H1 (cell line): ENCODE results near the gene RANBP9. TPM values are rescaled to one million over a fixed set of nuclear protein-coding genes. Genes with fewer than 3 reads are reported as not detected.

Source experiments
- CTCF ChIA-PET: fragments of 300-600 bp; sonication (Branson Sonifier 250); formaldehyde crosslinking; loops from one replicate; lab custom pipeline; 2021; ENCODE audit not compliant: partially characterized antibody; lab: Charles Lee
- POLR2A ChIA-PET: fragments of 300-600 bp; sonication (Branson Sonifier 250); formaldehyde crosslinking; loops from one replicate; lab custom pipeline; 2021; ENCODE audit warnings: inconsistent platforms; ENCODE audit not compliant: partially characterized antibody; lab: Charles Lee
- DNase-seq, 2 experiments: peaks; one replicate each; pipeline versions ENCODE4 v3.0.0 to v3.0.0-alpha.2; 2010 to 2022; ENCODE audit warnings: low spot score in 2 of 2, low read depth in 1 of 2, mixed read lengths in 1 of 2
- FAIRE-seq: peaks from 2 replicates; lab custom pipeline; 2011; peaks lifted over from hg19 to GRCh38; lab: Jason Lieb, UNC
- H2AFZ ChIP-seq: 2 replicates; pipeline ENCODE4 v1.8.1; 2012; ENCODE audit warnings: low read length, inconsistent platforms
- H2AK5ac ChIP-seq: 2 replicates; pipeline ENCODE4 v1.6.1; 2013; ENCODE audit warnings: low read depth, low read length
- H2BK120ac ChIP-seq: replicated peaks from 2 replicates; pipeline ENCODE3; 2013; ENCODE audit warnings: low read depth, low read length, inconsistent platforms
- H2BK12ac ChIP-seq: 2 replicates; pipeline ENCODE4 v1.6.1; 2013; ENCODE audit warnings: low read depth, low read length
- H2BK15ac ChIP-seq: 2 replicates; pipeline ENCODE4 v1.6.1; 2013; ENCODE audit warnings: low read length
- H2BK20ac ChIP-seq: 2 replicates; pipeline ENCODE4 v1.6.1; 2013; ENCODE audit warnings: low read length
- H2BK5ac ChIP-seq: 2 replicates; pipeline ENCODE4 v1.6.1; 2013; ENCODE audit warnings: low read depth, low read length
- H3K14ac ChIP-seq: 2 replicates; pipeline ENCODE4 v1.6.1; 2013; ENCODE audit warnings: inconsistent platforms; ENCODE audit not compliant: insufficient read length
- H3K18ac ChIP-seq: 2 replicates; pipeline ENCODE4 v1.6.1; 2013; ENCODE audit warnings: low read length; ENCODE audit errors: extremely low read depth
- H3K23ac ChIP-seq: 2 replicates; pipeline ENCODE4 v1.6.1; 2013; ENCODE audit warnings: inconsistent platforms; ENCODE audit not compliant: insufficient read length
- H3K23me2 ChIP-seq: 2 replicates; pipeline ENCODE4 v1.6.1; 2013; ENCODE audit warnings: low read depth, low read length
- H3K27ac ChIP-seq: 2 replicates; pipeline ENCODE4 v1.6.1; 2011; ENCODE audit warnings: low read depth, low read length, inconsistent platforms
- H3K27me3 ChIP-seq, 4 experiments: replicated peaks in 1 of 4; 1 replicate in 1 of 4; 2 replicates in 3 of 4; pipeline versions ENCODE4 v1.6.1 to v1.8.1; 2011 to 2013; ENCODE audit warnings: low read length in 3 of 4, mild to moderate bottlenecking in 3 of 4, inconsistent platforms in 2 of 4, mixed read lengths in 2 of 4, moderate library complexity in 1 of 4; ENCODE audit not compliant: control insufficient read depth in 3 of 4, insufficient read depth in 3 of 4; ENCODE audit errors: extremely low read depth in 1 of 4
- H3K36me3 ChIP-seq, 4 experiments: 2 replicates each; pipeline versions ENCODE4 v1.6.1 to v1.8.1; 2011 to 2013; ENCODE audit warnings: mild to moderate bottlenecking in 4 of 4, low read length in 3 of 4, moderate library complexity in 2 of 4, control low read depth in 1 of 4, inconsistent platforms in 1 of 4; ENCODE audit not compliant: insufficient read depth in 4 of 4, control insufficient read depth in 2 of 4
- H3K4ac ChIP-seq: replicated peaks from 2 replicates; pipeline ENCODE3; 2013; ENCODE audit warnings: low read length, low read depth, mixed read lengths, inconsistent platforms; ENCODE audit not compliant: insufficient read length
- H3K4me1 ChIP-seq, 4 experiments: replicated peaks in 1 of 4; 1 replicate in 1 of 4; 2 replicates in 3 of 4; pipeline versions ENCODE4 v1.6.1 to v1.8.1; 2011 to 2013; ENCODE audit warnings: low read length in 3 of 4, inconsistent platforms in 2 of 4, mixed read lengths in 1 of 4; ENCODE audit not compliant: insufficient read depth in 4 of 4, control insufficient read depth in 3 of 4
- H3K4me2 ChIP-seq, 2 experiments: 2 replicates each; pipeline versions ENCODE4 v1.6.1 to v1.8.1; 2011 to 2013; ENCODE audit warnings: low read depth in 2 of 2, low read length in 2 of 2, control low read depth in 1 of 2, inconsistent platforms in 1 of 2, mild to moderate bottlenecking in 1 of 2; ENCODE audit not compliant: insufficient read depth in 1 of 2
- H3K4me3 ChIP-seq, 4 experiments: fragments of 200-600, 300-600 bp in 1 of 4; sonication (generic), shearing (Covaris generic), sonication (Bioruptor Twin) in 1 of 4; 2 replicates each; pipeline versions ENCODE4 v1.5.1 to v1.8.1; 2011 to 2016; ENCODE audit warnings: low read length in 4 of 4, low read depth in 3 of 4, control low read depth in 2 of 4, inconsistent platforms in 2 of 4, mild to moderate bottlenecking in 2 of 4, mixed read lengths in 1 of 4, moderate library complexity in 1 of 4; ENCODE audit not compliant: insufficient read depth in 2 of 4; ENCODE audit errors: extremely low read depth in 1 of 4
- H3K56ac ChIP-seq: replicated peaks from 2 replicates; pipeline ENCODE3; 2013; ENCODE audit warnings: low read depth, mild to moderate bottlenecking, mixed read lengths, low read length, inconsistent platforms; ENCODE audit not compliant: insufficient read length
- H3K79me1 ChIP-seq: 2 replicates; pipeline ENCODE4 v1.6.1; 2013; ENCODE audit warnings: low read depth, low read length, control low read depth
- H3K79me2 ChIP-seq, 2 experiments: 2 replicates each; pipeline versions ENCODE4 v1.6.1 to v1.8.1; 2012 to 2013; ENCODE audit warnings: low read length in 2 of 2, mild to moderate bottlenecking in 2 of 2, inconsistent platforms in 1 of 2; ENCODE audit not compliant: insufficient read depth in 2 of 2, control insufficient read depth in 1 of 2
- H3K9ac ChIP-seq, 4 experiments: replicated peaks in 1 of 4; 1 replicate in 1 of 4; 2 replicates in 3 of 4; pipeline versions ENCODE4 v1.6.1 to v1.8.1; 2011 to 2013; ENCODE audit warnings: low read depth in 3 of 4, low read length in 3 of 4, control low read depth in 2 of 4, mild to moderate bottlenecking in 2 of 4, moderate library complexity in 2 of 4, inconsistent platforms in 1 of 4; ENCODE audit errors: extremely low read depth in 1 of 4
- H3K9me3 ChIP-seq, 2 experiments: 2 replicates each; pipeline versions ENCODE4 v1.6.1 to v1.8.1; 2012 to 2013; ENCODE audit warnings: mild to moderate bottlenecking in 2 of 2, moderate library complexity in 2 of 2, control low read depth in 1 of 2, inconsistent platforms in 1 of 2, low read depth in 1 of 2, low read length in 1 of 2, mixed read lengths in 1 of 2; ENCODE audit not compliant: insufficient read depth in 2 of 2
- H4K20me1 ChIP-seq, 2 experiments: replicated peaks in 1 of 2; 2 replicates each; pipeline versions ENCODE3 to v1.8.1; 2011 to 2013; ENCODE audit warnings: inconsistent platforms in 2 of 2, low read length in 2 of 2, mild to moderate bottlenecking in 1 of 2; ENCODE audit not compliant: insufficient read depth in 2 of 2, control insufficient read depth in 1 of 2
- H4K5ac ChIP-seq: 2 replicates; pipeline ENCODE4 v1.6.1; 2013; ENCODE audit warnings: low read length, low read depth, mixed read lengths, inconsistent platforms; ENCODE audit not compliant: insufficient read length
- H4K8ac ChIP-seq: 2 replicates; pipeline ENCODE4 v1.8.0; 2013; ENCODE audit warnings: mild to moderate bottlenecking, moderate library complexity, low read length, inconsistent platforms; ENCODE audit not compliant: insufficient read depth; ENCODE audit errors: extremely low read depth
- H4K91ac ChIP-seq: replicated peaks from 2 replicates; pipeline ENCODE3; 2013; ENCODE audit warnings: low read length, mixed read lengths, inconsistent platforms; ENCODE audit not compliant: insufficient read length
- WGBS, 2 experiments: shearing (Covaris generic) in 1 of 2; methylation state at CpG; one replicate each; pipeline versions ENCODE4 v1.1.6 to v1.1.7; 2013 to 2015; ENCODE audit warnings: low lambda C conversion rate in 2 of 2, mixed read lengths in 2 of 2, inconsistent platforms in 1 of 2, low coverage in 1 of 2, missing lambda C conversion rate in 1 of 2; ENCODE audit not compliant: insufficient replicate concordance in 2 of 2, insufficient coverage in 1 of 2, insufficient read length in 1 of 2; ENCODE audit errors: extremely low coverage in 1 of 2, missing lambda C conversion rate in 1 of 2; 5-methylcytosine and 5-hydroxymethylcytosine counted together
- polyA plus RNA-seq, 7 experiments: library from polyadenylated mRNA; depleted of rRNA in 3 of 7; stranded (reverse) in 5 of 7; unstranded in 2 of 7; fragments of >200 nt in 5 of 7; fragments of 200-250 nt in 2 of 7; gene quantifications; 1 replicate in 5 of 7; 2 replicates in 1 of 7; 4 replicates in 1 of 7; pipeline versions ENCODE4 v1.2.1 to v1.2.3, GENCODE V29; 2011 to 2013; ENCODE audit warnings: missing spikeins in 2 of 7, mixed read lengths in 2 of 7
- total RNA-seq: library from RNA; stranded (reverse); fragmentation: NEBNext Ultra II Directional; extraction: Animal tissue kit (Norgen Biotek cat#: 25700); gene quantifications from 2 replicates; pipeline ENCODE4 v1.2.1, GENCODE V29; 2021
- TF ChIP-seq, protein P1 (sequence below): fragments of 300-600 bp; sonication (generic); IDR thresholded peaks from 2 replicates; pipeline ENCODE4 v1.7.1; 2012; ENCODE audit warnings: low read length, moderate library complexity, mild to moderate bottlenecking, inconsistent platforms; ENCODE audit not compliant: insufficient replicate concordance

The RANBP9 gene
- total and polyA plus RNA-seq, 2 of the 8 experiments (the other 6 are each of a cell fraction or from before 2014, with no cell fraction given), result 13.0 to 36.7 TPM

DNA sequence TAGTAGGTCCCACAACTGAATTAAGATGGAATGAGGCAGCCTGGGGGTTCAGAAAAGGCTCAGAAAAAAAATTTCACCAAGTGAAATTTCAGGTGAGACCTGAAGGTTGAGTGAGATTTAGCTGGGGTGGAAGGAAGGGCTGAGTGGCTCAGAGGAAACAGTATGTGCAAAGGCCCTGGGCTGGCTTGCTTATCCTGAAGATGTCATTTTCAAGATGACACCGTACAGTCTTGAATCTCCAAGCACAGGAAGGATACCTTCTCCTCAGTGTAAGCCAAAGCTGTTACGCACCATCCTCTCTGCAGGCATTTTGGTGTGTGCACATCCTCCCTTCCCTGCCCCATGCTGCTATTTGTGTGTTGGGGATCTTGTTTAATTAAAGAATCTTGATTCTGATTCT, 43.0 kb upstream of the RANBP9 start:
- H2BK20ac ChIP-seq, result no peak overlapping the region
- H3K36me3 ChIP-seq, result no peaks in the 10 kb centered on the region
- H2AFZ ChIP-seq, result no peak overlapping the region
- H4K5ac ChIP-seq, result no peak overlapping the region
- H4K91ac ChIP-seq, result no peak overlapping the region
- H3K4me2 ChIP-seq, result no peak overlapping the region
- H3K4ac ChIP-seq, result no peak overlapping the region
- H2BK12ac ChIP-seq, result no peak overlapping the region
- no peaks in the 10 kb centered on the region for H3K4me1 ChIP-seq
- ChIA-PET POLR2A (no interaction called here), CTCF (no interaction called here)
- H2BK15ac ChIP-seq, result no peak overlapping the region
- WGBS, 2 experiments, result 93% methylated on average over 2 of the region's 2 CpGs; no CpG with 5 or more reads in 1 of the 2 experiments
- no peak overlapping the region for H3K56ac ChIP-seq
- H2BK5ac ChIP-seq, result no peak overlapping the region
- H3K4me3 ChIP-seq, result no peak overlapping the region
- no peak overlapping the region for H3K18ac ChIP-seq
- no peaks in the 10 kb centered on the region for H3K9me3 ChIP-seq
- no peak overlapping the region for H4K8ac ChIP-seq
- H3K23me2 ChIP-seq, result no peaks in the 10 kb centered on the region
- H3K79me1 ChIP-seq, result no peaks in the 10 kb centered on the region
- no peak overlapping the region for H3K27ac ChIP-seq
- H3K23ac ChIP-seq, result no peak overlapping the region
- no peak overlapping the region for H2AK5ac ChIP-seq
- DNase-seq (no peak), FAIRE-seq (no peak)
- no peaks in the 10 kb centered on the region for H3K79me2 ChIP-seq
- no peak overlapping the region for H3K9ac ChIP-seq
- H4K20me1 ChIP-seq, result no peaks in the 10 kb centered on the region
- no peak overlapping the region for H2BK120ac ChIP-seq
- H3K14ac ChIP-seq, result no peak overlapping the region
- H3K27me3 ChIP-seq, result no peaks in the 10 kb centered on the region
- TF ChIP-seq, protein P1, sequence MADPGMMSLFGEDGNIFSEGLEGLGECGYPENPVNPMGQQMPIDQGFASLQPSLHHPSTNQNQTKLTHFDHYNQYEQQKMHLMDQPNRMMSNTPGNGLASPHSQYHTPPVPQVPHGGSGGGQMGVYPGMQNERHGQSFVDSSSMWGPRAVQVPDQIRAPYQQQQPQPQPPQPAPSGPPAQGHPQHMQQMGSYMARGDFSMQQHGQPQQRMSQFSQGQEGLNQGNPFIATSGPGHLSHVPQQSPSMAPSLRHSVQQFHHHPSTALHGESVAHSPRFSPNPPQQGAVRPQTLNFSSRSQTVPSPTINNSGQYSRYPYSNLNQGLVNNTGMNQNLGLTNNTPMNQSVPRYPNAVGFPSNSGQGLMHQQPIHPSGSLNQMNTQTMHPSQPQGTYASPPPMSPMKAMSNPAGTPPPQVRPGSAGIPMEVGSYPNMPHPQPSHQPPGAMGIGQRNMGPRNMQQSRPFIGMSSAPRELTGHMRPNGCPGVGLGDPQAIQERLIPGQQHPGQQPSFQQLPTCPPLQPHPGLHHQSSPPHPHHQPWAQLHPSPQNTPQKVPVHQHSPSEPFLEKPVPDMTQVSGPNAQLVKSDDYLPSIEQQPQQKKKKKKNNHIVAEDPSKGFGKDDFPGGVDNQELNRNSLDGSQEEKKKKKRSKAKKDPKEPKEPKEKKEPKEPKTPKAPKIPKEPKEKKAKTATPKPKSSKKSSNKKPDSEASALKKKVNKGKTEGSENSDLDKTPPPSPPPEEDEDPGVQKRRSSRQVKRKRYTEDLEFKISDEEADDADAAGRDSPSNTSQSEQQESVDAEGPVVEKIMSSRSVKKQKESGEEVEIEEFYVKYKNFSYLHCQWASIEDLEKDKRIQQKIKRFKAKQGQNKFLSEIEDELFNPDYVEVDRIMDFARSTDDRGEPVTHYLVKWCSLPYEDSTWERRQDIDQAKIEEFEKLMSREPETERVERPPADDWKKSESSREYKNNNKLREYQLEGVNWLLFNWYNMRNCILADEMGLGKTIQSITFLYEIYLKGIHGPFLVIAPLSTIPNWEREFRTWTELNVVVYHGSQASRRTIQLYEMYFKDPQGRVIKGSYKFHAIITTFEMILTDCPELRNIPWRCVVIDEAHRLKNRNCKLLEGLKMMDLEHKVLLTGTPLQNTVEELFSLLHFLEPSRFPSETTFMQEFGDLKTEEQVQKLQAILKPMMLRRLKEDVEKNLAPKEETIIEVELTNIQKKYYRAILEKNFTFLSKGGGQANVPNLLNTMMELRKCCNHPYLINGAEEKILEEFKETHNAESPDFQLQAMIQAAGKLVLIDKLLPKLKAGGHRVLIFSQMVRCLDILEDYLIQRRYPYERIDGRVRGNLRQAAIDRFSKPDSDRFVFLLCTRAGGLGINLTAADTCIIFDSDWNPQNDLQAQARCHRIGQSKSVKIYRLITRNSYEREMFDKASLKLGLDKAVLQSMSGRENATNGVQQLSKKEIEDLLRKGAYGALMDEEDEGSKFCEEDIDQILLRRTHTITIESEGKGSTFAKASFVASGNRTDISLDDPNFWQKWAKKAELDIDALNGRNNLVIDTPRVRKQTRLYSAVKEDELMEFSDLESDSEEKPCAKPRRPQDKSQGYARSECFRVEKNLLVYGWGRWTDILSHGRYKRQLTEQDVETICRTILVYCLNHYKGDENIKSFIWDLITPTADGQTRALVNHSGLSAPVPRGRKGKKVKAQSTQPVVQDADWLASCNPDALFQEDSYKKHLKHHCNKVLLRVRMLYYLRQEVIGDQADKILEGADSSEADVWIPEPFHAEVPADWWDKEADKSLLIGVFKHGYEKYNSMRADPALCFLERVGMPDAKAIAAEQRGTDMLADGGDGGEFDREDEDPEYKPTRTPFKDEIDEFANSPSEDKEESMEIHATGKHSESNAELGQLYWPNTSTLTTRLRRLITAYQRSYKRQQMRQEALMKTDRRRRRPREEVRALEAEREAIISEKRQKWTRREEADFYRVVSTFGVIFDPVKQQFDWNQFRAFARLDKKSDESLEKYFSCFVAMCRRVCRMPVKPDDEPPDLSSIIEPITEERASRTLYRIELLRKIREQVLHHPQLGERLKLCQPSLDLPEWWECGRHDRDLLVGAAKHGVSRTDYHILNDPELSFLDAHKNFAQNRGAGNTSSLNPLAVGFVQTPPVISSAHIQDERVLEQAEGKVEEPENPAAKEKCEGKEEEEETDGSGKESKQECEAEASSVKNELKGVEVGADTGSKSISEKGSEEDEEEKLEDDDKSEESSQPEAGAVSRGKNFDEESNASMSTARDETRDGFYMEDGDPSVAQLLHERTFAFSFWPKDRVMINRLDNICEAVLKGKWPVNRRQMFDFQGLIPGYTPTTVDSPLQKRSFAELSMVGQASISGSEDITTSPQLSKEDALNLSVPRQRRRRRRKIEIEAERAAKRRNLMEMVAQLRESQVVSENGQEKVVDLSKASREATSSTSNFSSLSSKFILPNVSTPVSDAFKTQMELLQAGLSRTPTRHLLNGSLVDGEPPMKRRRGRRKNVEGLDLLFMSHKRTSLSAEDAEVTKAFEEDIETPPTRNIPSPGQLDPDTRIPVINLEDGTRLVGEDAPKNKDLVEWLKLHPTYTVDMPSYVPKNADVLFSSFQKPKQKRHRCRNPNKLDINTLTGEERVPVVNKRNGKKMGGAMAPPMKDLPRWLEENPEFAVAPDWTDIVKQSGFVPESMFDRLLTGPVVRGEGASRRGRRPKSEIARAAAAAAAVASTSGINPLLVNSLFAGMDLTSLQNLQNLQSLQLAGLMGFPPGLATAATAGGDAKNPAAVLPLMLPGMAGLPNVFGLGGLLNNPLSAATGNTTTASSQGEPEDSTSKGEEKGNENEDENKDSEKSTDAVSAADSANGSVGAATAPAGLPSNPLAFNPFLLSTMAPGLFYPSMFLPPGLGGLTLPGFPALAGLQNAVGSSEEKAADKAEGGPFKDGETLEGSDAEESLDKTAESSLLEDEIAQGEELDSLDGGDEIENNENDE, result no peak
